ENCODE measurements around the gene PTTG1.

The PTTG1 gene

DNA sequence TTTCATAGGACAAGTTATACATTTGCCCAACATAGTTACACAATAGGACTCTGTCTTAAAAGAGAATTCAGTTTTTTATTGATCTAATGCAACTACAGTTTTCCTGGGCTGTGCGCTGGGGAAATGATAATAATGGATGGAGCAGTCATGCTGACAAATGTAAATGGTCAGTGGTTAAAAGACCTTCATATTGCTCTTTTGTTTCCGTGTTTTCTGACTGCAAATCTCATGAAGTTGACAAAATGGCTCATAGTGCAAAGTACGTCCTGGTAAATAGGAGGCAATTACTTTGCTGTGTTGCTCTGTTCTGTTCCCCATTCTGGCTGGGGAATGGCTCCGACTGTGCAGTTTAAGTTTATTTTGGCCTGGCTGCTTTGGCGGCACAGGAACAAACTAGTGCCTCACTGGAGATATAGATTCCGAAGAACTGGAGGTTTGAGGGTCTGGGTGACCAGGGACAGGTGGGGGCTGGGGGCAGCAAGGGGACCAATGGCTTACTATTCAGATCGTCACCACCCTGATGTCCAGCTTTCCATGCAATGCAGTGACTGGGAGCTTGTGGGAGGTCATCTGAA lies 54.3 kb downstream of the PTTG1 start:
- no peak for DNase-seq

DNA sequence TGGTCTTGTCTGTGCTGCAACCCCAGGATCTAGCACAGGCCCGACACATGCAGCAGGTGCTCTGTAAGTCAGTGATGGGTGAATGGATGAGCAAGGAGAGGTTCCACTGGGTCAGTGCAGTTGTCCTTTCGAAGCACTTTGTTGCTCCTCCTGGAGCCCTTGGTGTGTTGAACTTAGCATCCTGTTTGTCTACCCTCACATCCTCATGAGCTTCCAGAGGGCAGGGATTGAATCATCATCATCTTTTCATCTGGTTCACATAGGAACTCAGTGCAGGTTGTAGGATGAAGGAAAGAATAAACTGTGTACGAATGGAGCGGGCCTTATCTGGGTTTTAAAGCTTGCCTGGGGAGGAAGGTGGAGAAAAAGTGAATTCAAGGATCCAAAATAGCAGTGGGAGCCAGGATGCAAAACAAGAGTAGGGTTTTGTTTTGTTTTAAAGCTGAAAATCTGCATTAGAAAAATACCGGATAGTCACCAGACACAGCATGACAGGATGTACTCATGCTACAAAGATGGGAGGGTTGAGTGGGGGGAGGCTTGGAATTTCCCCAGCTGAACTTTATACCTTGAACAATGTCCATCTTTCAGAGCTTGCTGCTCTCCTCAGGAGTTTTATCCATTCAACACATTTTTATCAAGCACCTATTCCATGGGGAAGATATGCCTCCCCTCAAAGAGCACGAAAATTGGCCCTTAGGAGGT lies 55.8 kb downstream of the PTTG1 start:
- DNase-seq, result no peak

DNA sequence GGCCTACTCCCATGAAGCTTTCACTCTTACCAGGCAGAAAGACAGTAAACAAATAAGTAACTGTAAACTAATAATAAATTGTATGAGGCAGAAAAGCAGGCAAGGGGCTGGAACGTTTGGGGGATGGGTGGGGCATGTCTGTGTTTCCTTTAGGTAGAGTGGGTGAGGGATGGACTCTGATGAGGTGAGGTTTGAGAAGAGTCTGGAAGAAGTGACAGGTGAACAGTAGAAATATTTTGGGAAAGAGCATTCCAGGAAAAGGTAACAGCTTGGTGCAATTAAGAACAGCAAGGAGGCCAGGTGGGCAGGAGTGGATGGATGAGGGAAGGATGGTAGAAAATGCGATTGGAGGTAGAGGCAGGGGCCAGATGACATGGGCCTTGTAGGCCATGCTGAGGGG lies 56.5 kb downstream of the PTTG1 start:
- no peak for DNase-seq

Data from Kasumi-1 (cell line).